Lower lobe of right lung (tissue), 2 donors: ENCODE measurements around the gene PDE11A. TPM values are rescaled to one million over a fixed set of nuclear protein-coding genes. Genes with fewer than 3 reads are reported as not detected.

Source experiments
- ATAC-seq, 2 donors: fragments of 200-7000 bp; cut with Tn5 transposase; one replicate each; pipeline ENCODE4 v1.9.1; 2020 to 2022; ENCODE audit warnings: mild to moderate bottlenecking in 2 of 2, moderate library complexity in 2 of 2
- DNase-seq: peaks from one replicate; pipeline ENCODE4 v3.0.0-alpha.2; 2020
- H3K27ac ChIP-seq: fragments of 200-600 bp; one replicate; pipeline ENCODE4 v1.8.0; 2022
- H3K27me3 ChIP-seq: fragments of 200-600 bp; one replicate; pipeline ENCODE4 v1.8.0; 2022; ENCODE audit warnings: low read depth
- H3K36me3 ChIP-seq: fragments of 200-600 bp; one replicate; pipeline ENCODE4 v1.8.0; 2022; ENCODE audit warnings: mild to moderate bottlenecking
- H3K4me1 ChIP-seq: fragments of 200-600 bp; one replicate; pipeline ENCODE4 v1.8.0; 2022
- H3K4me3 ChIP-seq: fragments of 200-600 bp; one replicate; pipeline ENCODE4 v1.8.0; 2022; ENCODE audit warnings: mild to moderate bottlenecking
- H3K9me3 ChIP-seq: fragments of 200-600 bp; one replicate; pipeline ENCODE4 v1.8.0; 2022
- CTCF ChIP-seq: fragments of 200-600 bp; IDR thresholded peaks from one replicate; pipeline ENCODE4 v1.8.0; 2022; ENCODE audit warnings: antibody characterized with exemption, mild to moderate bottlenecking
- intact Hi-C: fragments of 100-400 bp; cut with DNase I; formaldehyde crosslinking; loops from one replicate; pipeline ENCODE4 v1.11.0; 2022
- total RNA-seq: library from RNA; stranded (reverse); fragmentation: NEBNext Ultra II Directional; extraction: Animal tissue kit (Norgen Biotek cat#: 25700); gene quantifications from one replicate; pipeline ENCODE4 v1.2.1, GENCODE V29; 2021
- donor health status: DM: no; HTN: yes; CAD: no; lungs with severe emphysema.

The PDE11A gene
- total RNA-seq, 1 donor from 2014 or later: 0.27 TPM

GRCh38 chr2:177667626-177668025, 405.0 kb downstream of the PDE11A start:
- no peak overlapping the region for H3K4me3 ChIP-seq
- TF ChIP-seq CTCF: no peak
- no peak overlapping the region for H3K27ac ChIP-seq
- H3K27me3 ChIP-seq: no peaks in the 10 kb centered on the region
- H3K9me3 ChIP-seq: no peaks in the 10 kb centered on the region
- intact Hi-C loops: no loop called here
- no peaks in the 10 kb centered on the region for H3K36me3 ChIP-seq
- DNase-seq (no peak), ATAC-seq (no peak)
- H3K4me1 ChIP-seq: no peaks in the 10 kb centered on the region

GRCh38 chr2:177666408-177666807, 406.2 kb downstream of the PDE11A start:
- no peak for TF ChIP-seq CTCF
- DNase-seq (no peak), ATAC-seq (no peak)
- Histone ChIP-seq H3K9me3 (no peaks in the 10 kb centered on the region), H3K27ac (no peak overlapping the region), H3K4me1 (no peaks in the 10 kb centered on the region), H3K27me3 (no peaks in the 10 kb centered on the region), H3K36me3 (no peaks in the 10 kb centered on the region), H3K4me3 (no peak overlapping the region)
- intact Hi-C loops: no loop called here

- intact Hi-C loops: no loop called here
- Histone ChIP-seq H3K27me3 (no peaks in the 10 kb centered on the region), H3K27ac (no peak overlapping the region), H3K36me3 (no peaks in the 10 kb centered on the region), H3K4me3 (no peak overlapping the region), H3K4me1 (no peaks in the 10 kb centered on the region), H3K9me3 (no peaks in the 10 kb centered on the region)
- DNase-seq (no peak), ATAC-seq (no peak)
- TF ChIP-seq CTCF: no peak
Observed at GRCh38 chr2:177665948-177666347, 406.6 kb downstream of the PDE11A start.

- Histone ChIP-seq H3K4me1 (no peaks in the 10 kb centered on the region), H3K9me3 (no peaks in the 10 kb centered on the region), H3K36me3 (no peaks in the 10 kb centered on the region), H3K27me3 (no peaks in the 10 kb centered on the region), H3K4me3 (no peak overlapping the region), H3K27ac (no peak overlapping the region)
- DNase-seq (no peak), ATAC-seq (no peak)
- intact Hi-C loops: no loop called here
- no peak for TF ChIP-seq CTCF
Observed at GRCh38 chr2:177665328-177665727, 407.2 kb downstream of the PDE11A start.

- Histone ChIP-seq H3K27me3 (no peaks in the 10 kb centered on the region), H3K36me3 (no peaks in the 10 kb centered on the region), H3K27ac (no peak overlapping the region), H3K9me3 (no peaks in the 10 kb centered on the region), H3K4me3 (no peak overlapping the region), H3K4me1 (no peaks in the 10 kb centered on the region)
- DNase-seq (no peak), ATAC-seq (no peak)
- intact Hi-C loops: no loop called here
- no peak for TF ChIP-seq CTCF
Observed at GRCh38 chr2:177662895-177663294, 409.7 kb downstream of the PDE11A start.

GRCh38 chr2:177660742-177661141, 411.8 kb downstream of the PDE11A start:
- Histone ChIP-seq H3K4me1 (no peaks in the 10 kb centered on the region), H3K9me3 (no peaks in the 10 kb centered on the region), H3K27ac (no peak overlapping the region), H3K36me3 (no peaks in the 10 kb centered on the region), H3K27me3 (peaks cover 3% of the 10 kb centered on the region), H3K4me3 (no peak overlapping the region)
- intact Hi-C loops: no loop called here
- no peak for ATAC-seq
- TF ChIP-seq CTCF: no peak
- no peak for DNase-seq
